Testis (tissue), 2 donors: ENCODE results near the gene MYBPC3.

ENCODE experiments used
- CTCF ChIP-seq, 3 experiments: fragments of 450-650 bp in 2 of 3; fragments of 200-600 bp in 1 of 3; sonication (generic) in 1 of 3; IDR thresholded peaks; one replicate each; pipeline ENCODE4 v1.5.1; 2016 to 2019; ENCODE audit warnings: antibody characterized with exemption in 3 of 3, mild to moderate bottlenecking in 2 of 3, moderate library complexity in 1 of 3
- POLR2A ChIP-seq: fragments of 450-650 bp; IDR thresholded peaks from one replicate; pipeline ENCODE4 v1.6.1; 2017; ENCODE audit warnings: antibody characterized with exemption, mild to moderate bottlenecking, moderate library complexity

GRCh38 chr11:47374720-47375019 is 22.2 kb upstream of the MYBPC3 start:
- no peak for TF ChIP-seq CTCF (IDR thresholded peaks at IDR 0.05)
- no peak for TF ChIP-seq POLR2A
